GM12874 (cell line): ENCODE data around the gene SLC25A5.

Source experiments
- CTCF ChIP-seq: IDR thresholded peaks from 2 replicates; pipeline ENCODE4 v1.5.1; 2011; ENCODE audit warnings: low read depth, mild to moderate bottlenecking, control low read depth, low read length, moderate library complexity; ENCODE audit not compliant: insufficient read depth

Gene SLC25A5

GRCh38 chrX:119492463-119492862 is 24.2 kb downstream of the SLC25A5 start:
- TF ChIP-seq CTCF: no peak

- TF ChIP-seq CTCF: no peak
Measured at GRCh38 chrX:119495734-119496726, 27.8 kb downstream of the SLC25A5 start.

- no peak for TF ChIP-seq CTCF
Measured at GRCh38 chrX:119497185-119497584, 28.9 kb downstream of the SLC25A5 start.

DNA sequence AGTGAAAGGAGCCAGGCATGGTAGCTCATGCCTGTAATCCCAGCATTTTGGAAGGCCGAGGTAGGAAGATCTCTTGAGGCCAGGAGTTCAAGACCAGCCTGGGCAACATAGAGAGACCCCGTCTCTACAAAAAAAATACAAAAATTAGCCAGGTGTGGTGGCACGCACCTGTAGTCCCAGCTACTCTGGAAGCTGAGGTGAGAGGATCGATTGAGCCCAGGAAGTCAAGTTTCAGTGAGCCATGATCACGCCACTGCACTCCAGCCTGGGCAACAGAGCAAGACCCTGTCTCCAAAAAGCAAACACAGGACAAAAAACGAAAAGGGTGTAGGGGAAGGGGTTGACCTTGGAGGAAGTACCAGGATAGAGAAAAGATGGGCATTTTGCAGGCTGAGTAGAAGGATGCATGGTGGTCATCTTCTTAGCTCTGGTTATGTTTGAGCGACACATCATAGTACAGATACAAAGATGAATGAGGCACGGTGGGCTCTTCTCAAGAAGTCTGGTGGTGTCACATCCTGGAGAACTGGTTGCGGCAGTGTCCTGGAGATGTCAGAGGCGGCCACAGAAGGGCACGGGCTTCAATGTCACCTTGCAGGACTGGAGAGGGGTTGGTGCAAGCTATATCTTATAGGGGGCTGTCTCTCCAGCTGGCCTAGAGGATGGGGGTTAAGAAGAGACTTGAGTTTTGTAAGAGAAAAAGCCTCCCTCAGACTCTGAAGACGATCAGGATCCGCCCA is 32.0 kb downstream of the SLC25A5 start:
- no peak for TF ChIP-seq CTCF

DNA sequence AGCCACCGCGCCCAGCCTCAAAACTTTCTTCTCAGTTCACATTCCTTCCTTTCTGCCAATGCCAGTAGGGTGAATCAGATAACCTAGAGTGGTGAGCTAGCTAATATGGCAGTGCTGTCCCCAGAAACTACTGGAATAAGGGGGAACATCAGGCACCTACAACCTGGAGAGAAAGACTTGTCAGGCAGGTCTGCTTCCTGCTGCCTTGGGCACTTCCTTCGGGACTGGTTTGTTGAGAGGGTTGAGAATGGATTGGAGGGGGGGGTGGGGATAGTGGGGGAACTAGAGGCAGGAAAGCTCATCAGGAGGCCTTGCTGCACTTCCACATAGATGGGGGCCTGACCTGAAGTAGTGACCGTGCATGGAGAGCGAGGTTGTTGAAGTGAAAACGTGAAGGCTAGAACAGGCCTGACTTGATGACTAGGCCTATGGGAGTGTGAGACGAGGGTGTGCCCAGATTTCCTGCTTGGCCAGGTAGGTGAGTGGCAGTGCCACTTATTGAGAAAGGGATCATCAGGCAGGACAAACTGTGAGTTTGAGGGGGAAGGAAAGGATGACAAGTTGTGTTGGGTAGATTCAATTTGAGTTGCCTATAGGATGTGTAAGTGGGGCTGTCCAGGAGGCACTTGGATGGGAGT is 33.4 kb downstream of the SLC25A5 start:
- TF ChIP-seq CTCF: no peak

GRCh38 chrX:119502727-119503483 is 34.7 kb downstream of the SLC25A5 start:
- no peak for TF ChIP-seq CTCF
